Testis (tissue), 2 donors: ENCODE results near the gene IFITM10.

Experiments
- CTCF ChIP-seq, 3 experiments: fragments of 450-650 bp in 2 of 3; fragments of 200-600 bp in 1 of 3; sonication (generic) in 1 of 3; IDR thresholded peaks; one replicate each; pipeline ENCODE4 v1.5.1; 2016 to 2019; ENCODE audit warnings: antibody characterized with exemption in 3 of 3, mild to moderate bottlenecking in 2 of 3, moderate library complexity in 1 of 3
- POLR2A ChIP-seq: fragments of 450-650 bp; IDR thresholded peaks from one replicate; pipeline ENCODE4 v1.6.1; 2017; ENCODE audit warnings: antibody characterized with exemption, mild to moderate bottlenecking, moderate library complexity

DNA sequence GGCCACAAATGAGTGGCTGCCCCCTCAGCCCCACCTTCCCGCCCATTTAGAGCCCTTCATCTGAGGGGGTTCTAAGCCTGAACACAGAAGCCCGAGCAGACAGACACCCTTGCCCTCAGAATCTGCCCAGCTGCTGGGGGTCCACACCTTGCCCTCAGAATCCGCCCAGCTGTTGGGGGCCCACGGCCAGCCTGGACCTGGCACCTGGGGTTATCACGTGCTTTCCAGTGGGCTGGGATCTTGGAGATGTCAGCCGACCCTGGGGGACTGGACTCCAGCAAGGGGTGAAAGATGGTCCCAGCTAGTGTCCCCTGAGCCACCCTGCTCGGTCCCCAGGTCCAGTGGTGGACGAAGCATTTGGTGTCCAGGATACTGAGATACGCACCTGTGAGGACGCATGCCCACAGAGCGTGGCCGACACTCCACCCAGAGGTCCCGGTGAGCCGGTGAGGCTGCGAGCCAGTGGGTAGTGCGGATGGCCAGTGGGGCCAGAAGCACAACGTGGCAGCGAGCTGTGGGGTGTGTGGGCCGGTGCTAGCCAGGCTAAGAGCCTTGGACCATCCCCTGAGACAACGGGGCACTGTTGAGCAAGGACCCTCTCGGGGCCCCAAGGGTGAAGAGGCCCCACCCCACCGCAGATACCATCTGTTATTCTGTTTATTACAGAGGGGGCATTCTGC is 16.5 kb upstream of the IFITM10 start:
- TF ChIP-seq CTCF (IDR thresholded peaks at IDR 0.05) (no peak), POLR2A (no peak)
